GM21390 (cell line): ENCODE results near the gene PRKCE.

Source experiments
- ATAC-seq: cut with Tn5 transposase; IDR thresholded peaks from one replicate; pipeline ENCODE4 v1.9.1; 2021; ENCODE audit not compliant: unreplicated experiment

PRKCE gene

GRCh38 chr2:45799679-45800381, 148.4 kb downstream of the PRKCE start:
- ATAC-seq: no peak

- no peak for ATAC-seq
These were observed 151.1 kb downstream of the PRKCE start for GRCh38 chr2:45802499-45803138.

- no peak for ATAC-seq
These were observed 153.7 kb downstream of the PRKCE start for GRCh38 chr2:45804987-45805755.

GRCh38 chr2:45806563-45807358, 155.3 kb downstream of the PRKCE start:
- peak; percentile 83 for ATAC-seq

- no peak for ATAC-seq
These were observed 156.9 kb downstream of the PRKCE start for GRCh38 chr2:45808294-45808800.

- no peak for ATAC-seq
These were observed 157.7 kb downstream of the PRKCE start for GRCh38 chr2:45809205-45809604.

- ATAC-seq: no peak
These were observed 160.6 kb downstream of the PRKCE start for GRCh38 chr2:45812011-45812500.

GRCh38 chr2:45813003-45813941, 161.8 kb downstream of the PRKCE start:
- ATAC-seq: no peak

- ATAC-seq: no peak
These were observed 163.0 kb downstream of the PRKCE start for GRCh38 chr2:45814488-45814887.

GRCh38 chr2:45814951-45815621, 163.6 kb downstream of the PRKCE start:
- ATAC-seq: no peak

GRCh38 chr2:45816272-45816671, 164.8 kb downstream of the PRKCE start:
- ATAC-seq: no peak

- ATAC-seq: no peak
These were observed 167.1 kb downstream of the PRKCE start for GRCh38 chr2:45818591-45818990.

- no peak for ATAC-seq
These were observed 168.6 kb downstream of the PRKCE start for GRCh38 chr2:45820048-45820447.

- no peak for ATAC-seq
These were observed 170.2 kb downstream of the PRKCE start for GRCh38 chr2:45821558-45822271.

- no peak for ATAC-seq
These were observed 170.8 kb downstream of the PRKCE start for GRCh38 chr2:45822272-45822630.

GRCh38 chr2:45823723-45824206, 172.3 kb downstream of the PRKCE start:
- no peak for ATAC-seq

GRCh38 chr2:45825001-45825651, 173.7 kb downstream of the PRKCE start:
- ATAC-seq: no peak

GRCh38 chr2:45826460-45826859, 175.0 kb downstream of the PRKCE start:
- ATAC-seq: no peak
